A172 (cell line): Measurements from ENCODE around the gene RTCB. TPM values are rescaled to one million over a fixed set of nuclear protein-coding genes. Genes with fewer than 3 reads are reported as not detected.

Experiments used
- DNase-seq: peaks from one replicate; pipeline ENCODE4 v3.0.0-alpha.2; 2015; ENCODE audit warnings: low spot score
- total RNA-seq: library from RNA; depleted of rRNA; stranded (reverse); fragments of >200 nt; shearing (Covaris generic); gene quantifications from 2 replicates; pipeline ENCODE4 v1.2.3, GENCODE V29; 2014; rRNA removed

RTCB gene
- total RNA-seq, 1 experiment from 2014 or later = 109 TPM

DNA sequence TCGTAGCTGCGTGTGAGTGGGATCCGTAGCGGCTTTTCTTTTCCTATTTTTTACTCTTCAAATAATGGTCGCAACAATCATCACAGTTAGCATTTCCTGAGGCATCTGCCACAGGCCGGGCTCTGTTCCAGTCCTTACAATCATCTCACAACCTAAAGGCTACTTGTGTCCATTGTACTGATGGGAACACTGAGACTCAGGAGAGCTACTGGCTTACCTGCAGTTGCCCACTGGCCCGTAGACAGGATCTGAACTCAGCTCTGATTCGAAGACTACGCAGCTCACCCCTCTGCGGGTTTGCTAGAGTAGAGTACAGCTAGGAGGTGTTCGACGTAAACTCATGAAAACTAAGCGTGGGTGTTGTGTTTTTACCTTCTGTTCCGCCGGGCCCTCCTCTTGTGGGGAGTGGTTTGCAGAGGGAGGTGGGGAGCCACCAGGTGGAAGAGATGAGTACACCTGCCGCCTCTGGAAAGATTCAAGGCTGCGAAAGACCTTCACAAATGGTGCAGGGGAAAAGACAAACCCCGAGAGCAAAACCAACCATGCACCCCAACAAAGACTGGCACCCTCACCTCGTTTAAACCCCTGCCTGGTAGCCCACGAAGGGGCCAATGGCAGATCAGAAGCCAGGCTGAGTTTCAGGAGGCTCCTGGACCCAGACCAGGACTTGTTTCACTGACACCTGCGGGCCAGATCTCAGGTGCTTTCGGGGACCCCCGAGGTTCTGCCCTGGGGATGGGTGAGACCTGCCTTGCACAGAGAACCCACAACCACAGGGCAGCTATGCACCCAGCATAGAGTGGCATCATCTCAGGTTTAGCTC lies 72.6 kb downstream of the RTCB start:
- no peak for DNase-seq

DNA sequence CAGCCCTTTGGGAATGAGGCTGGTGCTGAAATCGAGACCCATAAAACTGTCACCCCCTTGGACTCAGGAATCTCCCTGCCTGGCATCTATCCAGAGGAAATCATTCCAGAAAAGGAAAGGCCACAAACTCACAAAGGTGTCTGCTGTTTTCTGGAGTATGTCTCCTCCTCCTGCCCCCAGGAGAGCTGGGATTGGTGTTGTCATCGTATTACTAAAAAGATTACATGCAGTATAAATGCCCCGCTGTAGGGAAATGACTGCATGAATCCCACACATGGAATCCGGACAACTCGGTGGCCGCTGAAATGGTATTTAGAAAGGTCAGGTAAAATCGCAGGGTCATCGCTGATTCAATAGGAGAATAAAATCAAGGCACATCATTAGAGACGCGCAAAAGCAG lies 73.3 kb downstream of the RTCB start:
- no peak for DNase-seq

Other genes with a start within 250 kb of the RTCB start
- gene RFPL2, start 207.2 kb downstream of the RTCB start, total RNA-seq = not detected in 2 replicates
- not detected in 2 replicates for gene SLC5A4, start 156.9 kb downstream of the RTCB start, total RNA-seq
- gene RFPL3, start 54.4 kb downstream of the RTCB start, total RNA-seq = not detected in 2 replicates
- gene BPIFC, start 52.2 kb upstream of the RTCB start, total RNA-seq = not detected in 2 replicates
- gene FBXO7, start 62.6 kb upstream of the RTCB start, total RNA-seq = 62.4 and 69.9 TPM in 2 replicates